Measurements from ENCODE around the gene MFSD6L. TPM values are rescaled to one million over a fixed set of nuclear protein-coding genes. Genes with fewer than 3 reads are reported as not detected.

Gene MFSD6L
- total and polyA plus RNA-seq, 10 of the 15 experiments (the other 5 are each of a cell fraction or from before 2014, with no cell fraction given) = 0.39 to 3.1 (median 1.1) TPM

GRCh38 chr17:8789743-8790142 lies 9.4 kb downstream of the MFSD6L start (continued):
- TF ChIP-seq ZNF687 (IDR thresholded peaks at IDR 0.05) (no peak), SKIL (IDR thresholded peaks at IDR 0.05; ENCODE audit: low read depth, poor library complexity, severe bottlenecking) (no peak)

GRCh38 chr17:8788998-8789397 lies 10.2 kb downstream of the MFSD6L start:
- Histone ChIP-seq H3K4me3 (no peak overlapping the region), H2AFZ (ENCODE audit: control insufficient read depth, low read depth, low read length) (no peak overlapping the region), H3K36me3 (ENCODE audit: control insufficient read depth in 2 of 2, insufficient read depth in 2 of 2, low read length in 1 of 2) (no peaks in the 10 kb centered on the region), H3K4me2 (ENCODE audit: control insufficient read depth, insufficient read depth) (no peak overlapping the region), H3K79me2 (ENCODE audit: control insufficient read depth, insufficient read depth, low read length) (no peaks in the 10 kb centered on the region), H3K4me1 (ENCODE audit: control insufficient read depth, insufficient read depth, low read length) (no peaks in the 10 kb centered on the region), H3K9ac (ENCODE audit: control insufficient read depth, insufficient read depth, low read length) (no peak overlapping the region), H3K9me3 (replicated peaks; ENCODE audit: control insufficient read depth, insufficient read depth, low read length) (no peaks in the 10 kb centered on the region), H4K20me1 (ENCODE audit: control insufficient read depth, insufficient read depth) (no peaks in the 10 kb centered on the region), H3K27me3 (replicated peaks in 1 of 2; ENCODE audit: control insufficient read depth in 2 of 2, insufficient read depth in 2 of 2, low read length in 1 of 2) (no peaks in the 10 kb centered on the region), H3K27ac (ENCODE audit: control insufficient read depth, insufficient read depth) (no peak overlapping the region)
- ChIA-PET CTCF (interaction anchor here (6.0 kb wide), 1 partner anchor 104 kb away, joined by 55 read pairs; no protein-coding TSS in a partner anchor), POLR2A (no interaction called here), SMC1A (ENCODE audit: uncharacterized antibody, unreplicated experiment) (interaction anchor here (1.1 kb wide), 1 partner anchor 62 kb away, joined by 3 read pairs; no protein-coding TSS in a partner anchor), RAD21 (ENCODE audit: unreplicated experiment) (no interaction called here)
- no TSS peak for BruUV-seq (replicated peaks)
- DNase-seq (ENCODE audit: low read depth, low spot score) = no peak
- 98% methylated on average over 2 of the region's 2 CpGs for WGBS (ENCODE audit: insufficient coverage, insufficient replicate concordance, low lambda C conversion rate, missing lambda C conversion rate)
- in situ Hi-C loops (cut with MboI) = no loop called here
- intact Hi-C loops (cut with micrococcal nuclease; ENCODE audit: unreplicated experiment) = loop anchor here (5.0 kb wide), 1 partner anchor 108 kb away; no protein-coding TSS in a partner anchor
- no peak for ATAC-seq
- no peak for FAIRE-seq
- TF ChIP-seq E2F4 (IDR thresholded peaks at IDR 0.05; ENCODE audit: low read depth, low read length) (no peak), SKIL (IDR thresholded peaks at IDR 0.05; ENCODE audit: low read depth, poor library complexity, severe bottlenecking) (no peak), ASH2L (IDR thresholded peaks at IDR 0.05; ENCODE audit: borderline replicate concordance, low read depth) (no peak), HDAC6 (IDR thresholded peaks at IDR 0.05; ENCODE audit: unreplicated experiment) (no peak), NFYB (IDR thresholded peaks at IDR 0.05; ENCODE audit: insufficient read depth, low read depth, low read length) (no peak)
- TF ChIP-seq, protein P1, sequence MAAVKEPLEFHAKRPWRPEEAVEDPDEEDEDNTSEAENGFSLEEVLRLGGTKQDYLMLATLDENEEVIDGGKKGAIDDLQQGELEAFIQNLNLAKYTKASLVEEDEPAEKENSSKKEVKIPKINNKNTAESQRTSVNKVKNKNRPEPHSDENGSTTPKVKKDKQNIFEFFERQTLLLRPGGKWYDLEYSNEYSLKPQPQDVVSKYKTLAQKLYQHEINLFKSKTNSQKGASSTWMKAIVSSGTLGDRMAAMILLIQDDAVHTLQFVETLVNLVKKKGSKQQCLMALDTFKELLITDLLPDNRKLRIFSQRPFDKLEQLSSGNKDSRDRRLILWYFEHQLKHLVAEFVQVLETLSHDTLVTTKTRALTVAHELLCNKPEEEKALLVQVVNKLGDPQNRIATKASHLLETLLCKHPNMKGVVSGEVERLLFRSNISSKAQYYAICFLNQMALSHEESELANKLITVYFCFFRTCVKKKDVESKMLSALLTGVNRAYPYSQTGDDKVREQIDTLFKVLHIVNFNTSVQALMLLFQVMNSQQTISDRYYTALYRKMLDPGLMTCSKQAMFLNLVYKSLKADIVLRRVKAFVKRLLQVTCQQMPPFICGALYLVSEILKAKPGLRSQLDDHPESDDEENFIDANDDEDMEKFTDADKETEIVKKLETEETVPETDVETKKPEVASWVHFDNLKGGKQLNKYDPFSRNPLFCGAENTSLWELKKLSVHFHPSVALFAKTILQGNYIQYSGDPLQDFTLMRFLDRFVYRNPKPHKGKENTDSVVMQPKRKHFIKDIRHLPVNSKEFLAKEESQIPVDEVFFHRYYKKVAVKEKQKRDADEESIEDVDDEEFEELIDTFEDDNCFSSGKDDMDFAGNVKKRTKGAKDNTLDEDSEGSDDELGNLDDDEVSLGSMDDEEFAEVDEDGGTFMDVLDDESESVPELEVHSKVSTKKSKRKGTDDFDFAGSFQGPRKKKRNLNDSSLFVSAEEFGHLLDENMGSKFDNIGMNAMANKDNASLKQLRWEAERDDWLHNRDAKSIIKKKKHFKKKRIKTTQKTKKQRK (IDR thresholded peaks at IDR 0.05; ENCODE audit: low read depth, low read length) = no peak
